Measurements from ENCODE around the gene TBCA. TPM values are rescaled to one million over a fixed set of nuclear protein-coding genes. Genes with fewer than 3 reads are reported as not detected.
A peak's percentile ranks its signal among the peaks of the same experiment; 100 is the strongest.

Gene TBCA
- total and polyA plus RNA-seq, 2 donors (not counting 3 experiments of a cell fraction or from before 2014, with no cell fraction given), result 48.2 to 206 TPM

GRCh38 chr5:77773734-77774280, 2.3 kb downstream of the TBCA start:
- Histone ChIP-seq H3K9me1 (replicated peaks; ENCODE audit: control insufficient read depth, extremely low read depth, insufficient read depth, low read length) (no peaks in the 10 kb centered on the region), H3K27me3 (ENCODE audit: control insufficient read depth in 2 of 2, insufficient read depth in 2 of 2, low read length in 2 of 2) (no peaks in the 10 kb centered on the region), H3K79me2 (ENCODE audit: control insufficient read depth, insufficient read depth, low read length) (peaks cover 70% of the 10 kb centered on the region), H3K27ac (ENCODE audit: insufficient read depth, low read depth, low read length) (no peak overlapping the region), H3K9me3 (replicated peaks; ENCODE audit: control insufficient read depth, insufficient read depth, low read length) (no peaks in the 10 kb centered on the region), H3K4me1 (ENCODE audit: control insufficient read depth, extremely low read depth, insufficient read depth, low read length) (peaks cover 26% of the 10 kb centered on the region), H3K9ac (replicated peaks; ENCODE audit: extremely low read depth, insufficient read depth, low read length) (no peak overlapping the region), H3K4me3 (replicated peaks in 1 of 3; ENCODE audit: insufficient read depth in 1 of 3, low read depth in 1 of 3, low read length in 3 of 3) (no peak overlapping the region), H3K36me3 (ENCODE audit: control insufficient read depth in 2 of 2, extremely low read depth in 1 of 2, insufficient read depth in 2 of 2, low read length in 2 of 2) (peaks cover 0 to 8% of the 10 kb centered on the region in 2 experiments), H4K20me1 (replicated peaks; ENCODE audit: control insufficient read depth, extremely low read depth, insufficient read depth, low read length) (peaks cover 13% of the 10 kb centered on the region), H3K4me2 (ENCODE audit: insufficient read depth, low read length) (peak overlapping the region; percentile 83), H2AFZ (ENCODE audit: low read depth, low read length) (no peak overlapping the region)
- no TSS peak for BruUV-seq (replicated peaks)
- DNase-seq (ENCODE audit: low read depth, low spot score), result no peak
- POLR2A ChIA-PET, result no interaction called here
- no peak for FAIRE-seq
- CTCF ChIA-PET, result no interaction called here
- intact Hi-C loops (cut with micrococcal nuclease), result loop anchor here (10.0 kb wide), 1 partner anchor 391 kb away; no protein-coding TSS in a partner anchor
- dilution Hi-C loops (cut with MboI; ENCODE audit: extremely low pct_ligation_motif_present, low sequenced_read_pairs), result no loop called here
- no peak for TF ChIP-seq JUN (IDR thresholded peaks at IDR 0.05; ENCODE audit: borderline replicate concordance, insufficient read depth, insufficient read length, low read depth)
- no peak for TF ChIP-seq CTCF (IDR thresholded peaks at IDR 0.05; ENCODE audit: extremely low read depth in 1 of 2, insufficient read depth in 1 of 2, low read depth in 1 of 2, low read length in 2 of 2)
- no peak for TF ChIP-seq GATA2 (IDR thresholded peaks at IDR 0.05; ENCODE audit: insufficient read depth, insufficient read length, low read depth, low read length)

GRCh38 chr5:77772729-77773128, 3.4 kb downstream of the TBCA start:
- TF ChIP-seq MYC (IDR thresholded peaks at IDR 0.05; ENCODE audit: low read depth, low read length), result no peak
- no peak for TF ChIP-seq CTCF (IDR thresholded peaks at IDR 0.05; ENCODE audit: extremely low read depth in 1 of 2, insufficient read depth in 1 of 2, low read depth in 1 of 2, low read length in 2 of 2)
- TF ChIP-seq JUN (IDR thresholded peaks at IDR 0.05; ENCODE audit: borderline replicate concordance, insufficient read depth, insufficient read length, low read depth), result no peak
- no peak for TF ChIP-seq MAX (IDR thresholded peaks at IDR 0.05; ENCODE audit: insufficient read depth, insufficient read length)
- TF ChIP-seq POLR2AphosphoS5 (IDR thresholded peaks at IDR 0.05; ENCODE audit: insufficient read depth, low read depth, low read length), result no peak
- TF ChIP-seq POLR2A (IDR thresholded peaks at IDR 0.05; ENCODE audit: low read depth, low read length), result no peak
- TF ChIP-seq GATA2 (IDR thresholded peaks at IDR 0.05; ENCODE audit: insufficient read depth, insufficient read length, low read depth, low read length), result no peak
- TF ChIP-seq FOS (IDR thresholded peaks at IDR 0.05; ENCODE audit: borderline replicate concordance, insufficient read depth, low read length), result no peak
- no peak for TF ChIP-seq EZH2 (IDR thresholded peaks at IDR 0.05; ENCODE audit: borderline replicate concordance, low read depth, low read length, severe bottlenecking)
- Histone ChIP-seq H2AFZ (ENCODE audit: low read depth, low read length) (no peak overlapping the region), H3K79me2 (ENCODE audit: control insufficient read depth, insufficient read depth, low read length) (peaks cover 79% of the 10 kb centered on the region), H3K4me2 (ENCODE audit: insufficient read depth, low read length) (no peak overlapping the region), H3K9ac (replicated peaks; ENCODE audit: extremely low read depth, insufficient read depth, low read length) (no peak overlapping the region), H3K4me1 (ENCODE audit: control insufficient read depth, extremely low read depth, insufficient read depth, low read length) (peaks cover 26% of the 10 kb centered on the region), H3K9me1 (replicated peaks; ENCODE audit: control insufficient read depth, extremely low read depth, insufficient read depth, low read length) (no peaks in the 10 kb centered on the region), H3K27me3 (ENCODE audit: control insufficient read depth in 2 of 2, insufficient read depth in 2 of 2, low read length in 2 of 2) (no peaks in the 10 kb centered on the region), H4K20me1 (replicated peaks; ENCODE audit: control insufficient read depth, extremely low read depth, insufficient read depth, low read length) (peaks cover 16% of the 10 kb centered on the region), H3K36me3 (ENCODE audit: control insufficient read depth in 2 of 2, extremely low read depth in 1 of 2, insufficient read depth in 2 of 2, low read length in 2 of 2) (peaks cover 0 to 8% of the 10 kb centered on the region in 2 experiments), H3K4me3 (replicated peaks in 1 of 3; ENCODE audit: insufficient read depth in 1 of 3, low read depth in 1 of 3, low read length in 3 of 3) (no peak overlapping the region), H3K27ac (ENCODE audit: insufficient read depth, low read depth, low read length) (no peak overlapping the region), H3K9me3 (replicated peaks; ENCODE audit: control insufficient read depth, insufficient read depth, low read length) (no peaks in the 10 kb centered on the region)
- intact Hi-C loops (cut with micrococcal nuclease), result loop anchor here (10.0 kb wide), 1 partner anchor 392 kb away; no protein-coding TSS in a partner anchor
- DNase-seq (ENCODE audit: low read depth, low spot score) (no peak), FAIRE-seq (no peak)
- POLR2A ChIA-PET, result no interaction called here
- CTCF ChIA-PET, result no interaction called here
- BruUV-seq (replicated peaks), result no TSS peak
- dilution Hi-C loops (cut with MboI; ENCODE audit: extremely low pct_ligation_motif_present, low sequenced_read_pairs), result no loop called here

Measured in endothelial cell of umbilical vein (primary cell).